Activated CD8-positive, alpha-beta memory T cell treated with anti-CD3 and anti-CD28 coated beads, Interleukin-2, amount 10 ng/mL, durations not matched to agents 7 days and 5 days (primary cell): Measurements from ENCODE around the gene SLC1A2. TPM values are rescaled to one million over a fixed set of nuclear protein-coding genes. Genes with fewer than 3 reads are reported as not detected.
A peak's percentile ranks its signal among the peaks of the same experiment; 100 is the strongest.

Experiments used
- ATAC-seq: fragments of 150-1000 bp; cut with Tn5 transposase; one replicate; pipeline ENCODE4 v1.10.0; 2021; ENCODE audit warnings: moderate library complexity
- CTCF ChIA-PET: fragments of 350-600 bp; sonication (Branson Sonifier 250); formaldehyde crosslinking; loops from one replicate; lab custom pipeline; 2021; ENCODE audit warnings: antibody characterized with exemption; lab: Charles Lee
- DNase-seq: peaks from one replicate; pipeline ENCODE4 v3.0.0-alpha.2; 2020
- H3K27ac Mint-ChIP-seq: one replicate; pipeline ENCODE4 v1.8.0; 2021; ENCODE audit warnings: mild to moderate bottlenecking, mixed read lengths
- H3K27me3 Mint-ChIP-seq: one replicate; pipeline ENCODE4 v1.8.0; 2021; ENCODE audit warnings: mixed read lengths
- H3K36me3 Mint-ChIP-seq: one replicate; pipeline ENCODE4 v1.8.0; 2021; ENCODE audit warnings: mild to moderate bottlenecking, mixed read lengths
- H3K4me1 Mint-ChIP-seq: one replicate; pipeline ENCODE4 v1.8.0; 2021; ENCODE audit warnings: mixed read lengths
- H3K4me3 Mint-ChIP-seq: one replicate; pipeline ENCODE4 v1.8.0; 2021; ENCODE audit warnings: mild to moderate bottlenecking, moderate library complexity, mixed read lengths
- H3K9me3 Mint-ChIP-seq: one replicate; pipeline ENCODE4 v1.8.0; 2022; ENCODE audit warnings: low read depth, mixed read lengths
- total RNA-seq, 2 experiments: library from RNA; stranded (reverse); gene quantifications; one replicate each; pipeline ENCODE4 v1.2.3, GENCODE V29; 2021

Gene SLC1A2
- total RNA-seq, 2 experiments from 2014 or later: not detected

GRCh38 chr11:35321532-35322317 is 97.6 kb downstream of the SLC1A2 start:
- peaks cover 3% of the 10 kb centered on the region for H3K9me3 Mint-ChIP-seq
- peaks cover 3% of the 10 kb centered on the region for H3K36me3 Mint-ChIP-seq
- CTCF ChIA-PET: no interaction called here
- ATAC-seq (no peak), DNase-seq (no peak)
- H3K4me3 Mint-ChIP-seq: no peak overlapping the region
- no peak overlapping the region for H3K27ac Mint-ChIP-seq
- no peaks in the 10 kb centered on the region for H3K4me1 Mint-ChIP-seq
- no peaks in the 10 kb centered on the region for H3K27me3 Mint-ChIP-seq

- ATAC-seq (no peak), DNase-seq (no peak)
- peaks cover 3% of the 10 kb centered on the region for H3K36me3 Mint-ChIP-seq
- H3K27me3 Mint-ChIP-seq: no peaks in the 10 kb centered on the region
- peaks cover 4% of the 10 kb centered on the region for H3K4me1 Mint-ChIP-seq
- CTCF ChIA-PET: no interaction called here
- no peak overlapping the region for H3K4me3 Mint-ChIP-seq
- H3K27ac Mint-ChIP-seq: no peak overlapping the region
- peaks cover 3% of the 10 kb centered on the region for H3K9me3 Mint-ChIP-seq
Observed at GRCh38 chr11:35321111-35321510, 98.2 kb downstream of the SLC1A2 start.

GRCh38 chr11:35318977-35319925 is 100.1 kb downstream of the SLC1A2 start:
- H3K27ac Mint-ChIP-seq: no peak overlapping the region
- no peaks in the 10 kb centered on the region for H3K27me3 Mint-ChIP-seq
- CTCF ChIA-PET: interaction anchor here (1.8 kb wide), 1 partner anchor 10 kb away, joined by 6 read pairs; no protein-coding TSS in a partner anchor

GRCh38 chr11:35318309-35318708 is 101.0 kb downstream of the SLC1A2 start:
- Mint-ChIP-seq H3K27ac (no peak overlapping the region), H3K9me3 (no peaks in the 10 kb centered on the region), H3K27me3 (no peaks in the 10 kb centered on the region), H3K4me3 (no peak overlapping the region), H3K36me3 (no peaks in the 10 kb centered on the region), H3K4me1 (peaks cover 4% of the 10 kb centered on the region)
- CTCF ChIA-PET: interaction anchor here (1.1 to 1.8 kb wide), 3 partner anchors 9 to 18 kb away, joined by 4 to 6 read pairs (median 5); no protein-coding TSS in a partner anchor
- ATAC-seq (no peak), DNase-seq (no peak)

More at GRCh38 chr11:35318977-35319925, 100.1 kb downstream of the SLC1A2 start:
- ATAC-seq (no peak), DNase-seq (no peak)
- no peaks in the 10 kb centered on the region for H3K9me3 Mint-ChIP-seq
- H3K36me3 Mint-ChIP-seq: no peaks in the 10 kb centered on the region
- peaks cover 4% of the 10 kb centered on the region for H3K4me1 Mint-ChIP-seq
- H3K4me3 Mint-ChIP-seq: no peak overlapping the region

- no peak overlapping the region for H3K4me3 Mint-ChIP-seq
- no peaks in the 10 kb centered on the region for H3K9me3 Mint-ChIP-seq
- DNase-seq (no peak), ATAC-seq (no peak)
- no peaks in the 10 kb centered on the region for H3K36me3 Mint-ChIP-seq
- no peak overlapping the region for H3K27ac Mint-ChIP-seq
- H3K4me1 Mint-ChIP-seq: peaks cover 4% of the 10 kb centered on the region
- CTCF ChIA-PET: interaction anchor here (0.7 to 1.8 kb wide), 4 partner anchors 8 to 19 kb away, joined by 3 to 6 read pairs (median 4); no protein-coding TSS in a partner anchor
- no peaks in the 10 kb centered on the region for H3K27me3 Mint-ChIP-seq
Observed at GRCh38 chr11:35317253-35317652, 102.1 kb downstream of the SLC1A2 start.

GRCh38 chr11:35316161-35316560 is 103.2 kb downstream of the SLC1A2 start:
- no peaks in the 10 kb centered on the region for H3K27me3 Mint-ChIP-seq
- H3K4me1 Mint-ChIP-seq: peaks cover 4% of the 10 kb centered on the region
- no peak overlapping the region for H3K27ac Mint-ChIP-seq
- ATAC-seq (no peak), DNase-seq (no peak)
- CTCF ChIA-PET: no interaction called here
- H3K36me3 Mint-ChIP-seq: no peaks in the 10 kb centered on the region
- H3K9me3 Mint-ChIP-seq: no peaks in the 10 kb centered on the region
- H3K4me3 Mint-ChIP-seq: no peak overlapping the region

- H3K27ac Mint-ChIP-seq: no peak overlapping the region
- no peaks in the 10 kb centered on the region for H3K9me3 Mint-ChIP-seq
- H3K27me3 Mint-ChIP-seq: no peaks in the 10 kb centered on the region
- ATAC-seq (no peak), DNase-seq (no peak)
- peaks cover 4% of the 10 kb centered on the region for H3K4me1 Mint-ChIP-seq
- H3K4me3 Mint-ChIP-seq: no peak overlapping the region
- no peaks in the 10 kb centered on the region for H3K36me3 Mint-ChIP-seq
- CTCF ChIA-PET: interaction anchor here (0.7 kb wide), 1 partner anchor 14 kb away, joined by 3 read pairs; no protein-coding TSS in a partner anchor
Observed at GRCh38 chr11:35313760-35314153, 105.6 kb downstream of the SLC1A2 start.

- ATAC-seq: no peak
- Mint-ChIP-seq H3K9me3 (no peaks in the 10 kb centered on the region), H3K36me3 (no peaks in the 10 kb centered on the region), H3K4me3 (no peak overlapping the region), H3K27me3 (no peaks in the 10 kb centered on the region), H3K27ac (no peak overlapping the region), H3K4me1 (peaks cover 4% of the 10 kb centered on the region)
- DNase-seq: no peak
- CTCF ChIA-PET: no interaction called here
Observed at GRCh38 chr11:35313066-35313759, 106.1 kb downstream of the SLC1A2 start.

GRCh38 chr11:35311331-35311730 is 108.0 kb downstream of the SLC1A2 start:
- Mint-ChIP-seq H3K36me3 (no peaks in the 10 kb centered on the region), H3K4me1 (peaks cover under 1% of the 10 kb centered on the region), H3K27ac (no peak overlapping the region), H3K9me3 (no peaks in the 10 kb centered on the region), H3K4me3 (no peak overlapping the region), H3K27me3 (no peaks in the 10 kb centered on the region)
- DNase-seq (no peak), ATAC-seq (no peak)
- CTCF ChIA-PET: no interaction called here

GRCh38 chr11:35308157-35308556 is 111.2 kb downstream of the SLC1A2 start:
- Mint-ChIP-seq H3K27ac (no peak overlapping the region), H3K36me3 (no peaks in the 10 kb centered on the region), H3K4me3 (no peak overlapping the region), H3K9me3 (no peaks in the 10 kb centered on the region), H3K4me1 (peaks cover 9% of the 10 kb centered on the region), H3K27me3 (no peaks in the 10 kb centered on the region)
- DNase-seq (no peak), ATAC-seq (no peak)
- CTCF ChIA-PET: interaction anchor here (3.4 kb wide), 1 partner anchor 310 kb away, joined by 24 read pairs; no protein-coding TSS in a partner anchor

GRCh38 chr11:35307221-35307621 is 112.1 kb downstream of the SLC1A2 start:
- H3K4me1 Mint-ChIP-seq: peaks cover 9% of the 10 kb centered on the region
- no peaks in the 10 kb centered on the region for H3K9me3 Mint-ChIP-seq
- DNase-seq (no peak), ATAC-seq (no peak)
- H3K4me3 Mint-ChIP-seq: no peak overlapping the region
- CTCF ChIA-PET: interaction anchor here (1.3 to 3.4 kb wide), 3 partner anchors 12 to 309 kb away, joined by 3 to 24 read pairs (median 9); no protein-coding TSS in a partner anchor
- H3K27ac Mint-ChIP-seq: no peak overlapping the region
- H3K36me3 Mint-ChIP-seq: peaks cover 5% of the 10 kb centered on the region
- no peaks in the 10 kb centered on the region for H3K27me3 Mint-ChIP-seq

- Mint-ChIP-seq H3K27me3 (no peaks in the 10 kb centered on the region), H3K4me1 (peaks cover 9% of the 10 kb centered on the region), H3K4me3 (no peak overlapping the region), H3K27ac (no peak overlapping the region), H3K9me3 (no peaks in the 10 kb centered on the region), H3K36me3 (peaks cover 5% of the 10 kb centered on the region)
- CTCF ChIA-PET: interaction anchor here (0.6 to 3.4 kb wide), 32 partner anchors 11 to 406 kb away, joined by 3 to 24 read pairs (median 4); no protein-coding TSS in a partner anchor
- DNase-seq: peak; percentile 55
- peak; percentile 68 for ATAC-seq
Observed at GRCh38 chr11:35305670-35306382, 113.5 kb downstream of the SLC1A2 start.
